ENCODE results near the gene CTPS1. TPM values are rescaled to one million over a fixed set of nuclear protein-coding genes. Genes with fewer than 3 reads are reported as not detected.

The CTPS1 gene
- total and polyA plus RNA-seq, 2 of the 13 experiments (the other 11 are each of a cell fraction or from before 2014, with no cell fraction given), result 9.6 to 42.8 TPM

DNA sequence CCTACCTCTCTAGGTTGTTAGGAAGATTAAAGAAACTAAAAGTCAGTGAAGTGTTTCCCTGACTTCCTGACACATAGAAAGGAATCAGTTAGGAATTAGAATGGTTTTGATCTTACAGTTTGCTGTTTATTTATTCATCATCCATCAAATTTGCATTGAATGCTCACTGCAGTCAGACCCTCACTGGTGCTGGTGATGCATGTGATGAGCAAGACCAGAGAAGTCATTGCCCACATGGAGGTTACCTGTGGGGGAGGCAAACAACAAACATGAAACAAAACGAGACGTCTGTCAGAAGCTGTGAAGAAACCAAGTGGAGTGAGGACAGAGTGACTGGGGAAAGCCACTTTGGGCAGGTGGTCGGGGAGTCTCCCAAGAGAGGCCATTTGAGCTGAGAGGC lies 6.4 kb downstream of the CTPS1 start:
- Histone ChIP-seq H3K79me2 (ENCODE audit: insufficient read depth, low read length) (peaks cover 28% of the 10 kb centered on the region), H3K9me3 (ENCODE audit: low read length) (no peaks in the 10 kb centered on the region), H4K20me1 (ENCODE audit: insufficient read depth, low read length) (no peaks in the 10 kb centered on the region), H2AFZ (ENCODE audit: low read length) (no peak overlapping the region), H3K4me3 (replicated peaks in 1 of 3; ENCODE audit: insufficient read depth in 1 of 3, low read depth in 2 of 3, low read length in 3 of 3) (no peak overlapping the region), H3K36me3 (replicated peaks in 1 of 2; ENCODE audit: control insufficient read depth in 1 of 2, insufficient read depth in 2 of 2, low read length in 2 of 2) (peaks cover 20 to 69% of the 10 kb centered on the region in 2 experiments), H3K4me1 (ENCODE audit: insufficient read depth, low read length) (peaks cover 85% of the 10 kb centered on the region), H3K27me3 (ENCODE audit: control insufficient read depth in 1 of 2, insufficient read depth in 2 of 2, low read length in 2 of 2) (no peaks in the 10 kb centered on the region), H3K27ac (ENCODE audit: extremely low read length, insufficient read depth, low read length) (no peak overlapping the region), H3K4me2 (ENCODE audit: low read depth, low read length) (no peak overlapping the region), H3K9ac (ENCODE audit: insufficient read depth, low read depth, low read length) (no peak overlapping the region)
- FAIRE-seq (no peak), DNase-seq (ENCODE audit: low spot score) (no peak), ATAC-seq (no peak)
- WGBS (ENCODE audit: low lambda C conversion rate), result 97% methylated on average over 3 of the region's 3 CpGs
- in situ Hi-C loops (cut with HindIII; ENCODE audit: extremely low pct_ligation_motif_present, low pct_unique_long_range_greater_than_20kb), result no loop called here
- intact Hi-C loops (cut with micrococcal nuclease; ENCODE audit: unreplicated experiment), result no loop called here
- ChIA-PET POLR2A (no interaction called here), CTCF (ENCODE audit: low intra/inter-chr PET ratio, low total read pairs) (no interaction called here)
- TF ChIP-seq, protein P1, sequence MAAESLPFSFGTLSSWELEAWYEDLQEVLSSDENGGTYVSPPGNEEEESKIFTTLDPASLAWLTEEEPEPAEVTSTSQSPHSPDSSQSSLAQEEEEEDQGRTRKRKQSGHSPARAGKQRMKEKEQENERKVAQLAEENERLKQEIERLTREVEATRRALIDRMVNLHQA (CRISPR knock-in tag; IDR thresholded peaks at IDR 0.05), result no peak
- TF ChIP-seq RCOR2 (CRISPR knock-in tag; IDR thresholded peaks at IDR 0.05), result no peak
- TF ChIP-seq MTA3 (CRISPR knock-in tag; IDR thresholded peaks at IDR 0.05), result no peak
- TF ChIP-seq CBX2 (IDR thresholded peaks at IDR 0.05; ENCODE audit: low read depth, low read length), result no peak
- no peak for TF ChIP-seq CBX2 (CRISPR knock-in tag; IDR thresholded peaks at IDR 0.05; ENCODE audit: low read depth)
- TF ChIP-seq ZNF460 (CRISPR knock-in tag; IDR thresholded peaks at IDR 0.05; ENCODE audit: borderline replicate concordance), result no peak
- TF ChIP-seq HMG20A (CRISPR knock-in tag; IDR thresholded peaks at IDR 0.05; ENCODE audit: borderline replicate concordance), result no peak
- TF ChIP-seq SUZ12 (IDR thresholded peaks at IDR 0.05; ENCODE audit: low read depth, low read length), result no peak
- no peak for TF ChIP-seq MLLT10 (CRISPR knock-in tag; IDR thresholded peaks at IDR 0.05)
- no peak for TF ChIP-seq SNRNP70 (IDR thresholded peaks at IDR 0.05; ENCODE audit: low read depth, low read length)
- TF ChIP-seq SP2 (CRISPR knock-in tag; IDR thresholded peaks at IDR 0.05), result no peak
- no peak for TF ChIP-seq ZNF619 (CRISPR knock-in tag; IDR thresholded peaks at IDR 0.05)
- no TSS peak for BruUV-seq (replicated peaks)
